Measurements from ENCODE around the gene BCCIP. TPM values are rescaled to one million over a fixed set of nuclear protein-coding genes. Genes with fewer than 3 reads are reported as not detected.

The BCCIP gene
- total RNA-seq, 1 donor from 2014 or later: 36.9 TPM

GRCh38 chr10:125783408-125783807 is 39.9 kb upstream of the BCCIP start:
- intact Hi-C loops (cut with DNase I): no loop called here
- Histone ChIP-seq H3K27ac (no peak overlapping the region), H3K9me3 (no peaks in the 10 kb centered on the region), H3K4me3 (no peak overlapping the region), H3K36me3 (no peaks in the 10 kb centered on the region), H3K4me1 (no peaks in the 10 kb centered on the region), H3K27me3 (no peaks in the 10 kb centered on the region)
- no peak for DNase-seq
- TF ChIP-seq CTCF (IDR thresholded peaks at IDR 0.05): no peak
- ATAC-seq: no peak

- TF ChIP-seq CTCF (IDR thresholded peaks at IDR 0.05): no peak
- Histone ChIP-seq H3K4me1 (no peaks in the 10 kb centered on the region), H3K36me3 (no peaks in the 10 kb centered on the region), H3K27ac (no peak overlapping the region), H3K27me3 (no peaks in the 10 kb centered on the region), H3K9me3 (no peaks in the 10 kb centered on the region), H3K4me3 (no peak overlapping the region)
- intact Hi-C loops (cut with DNase I): no loop called here
- no peak for ATAC-seq
- no peak for DNase-seq
Observed at GRCh38 chr10:125783957-125784356, 39.4 kb upstream of the BCCIP start.

GRCh38 chr10:125785791-125786190 is 37.6 kb upstream of the BCCIP start:
- Histone ChIP-seq H3K27me3 (no peaks in the 10 kb centered on the region), H3K27ac (no peak overlapping the region), H3K4me3 (no peak overlapping the region), H3K4me1 (no peaks in the 10 kb centered on the region), H3K9me3 (no peaks in the 10 kb centered on the region), H3K36me3 (no peaks in the 10 kb centered on the region)
- no peak for TF ChIP-seq CTCF (IDR thresholded peaks at IDR 0.05)
- DNase-seq (no peak), ATAC-seq (no peak)
- intact Hi-C loops (cut with DNase I): no loop called here

GRCh38 chr10:125788156-125789034 is 35.0 kb upstream of the BCCIP start:
- DNase-seq (no peak), ATAC-seq (peak; percentile 25)
- intact Hi-C loops (cut with DNase I): no loop called here
- Histone ChIP-seq H3K4me3 (no peak overlapping the region), H3K27ac (no peak overlapping the region), H3K4me1 (no peaks in the 10 kb centered on the region), H3K36me3 (peaks cover 22% of the 10 kb centered on the region), H3K27me3 (no peaks in the 10 kb centered on the region), H3K9me3 (no peaks in the 10 kb centered on the region)
- TF ChIP-seq CTCF (IDR thresholded peaks at IDR 0.05): no peak

- TF ChIP-seq CTCF (IDR thresholded peaks at IDR 0.05): no peak
- H3K27me3 ChIP-seq: no peaks in the 10 kb centered on the region
- DNase-seq: no peak
- intact Hi-C loops (cut with DNase I): no loop called here
- no peak for ATAC-seq
- peaks cover 54% of the 10 kb centered on the region for H3K36me3 ChIP-seq
- no peaks in the 10 kb centered on the region for H3K9me3 ChIP-seq
- no peaks in the 10 kb centered on the region for H3K4me1 ChIP-seq
- H3K4me3 ChIP-seq: no peak overlapping the region
- no peak overlapping the region for H3K27ac ChIP-seq
Observed at GRCh38 chr10:125792342-125793300, 30.7 kb upstream of the BCCIP start.

Measured in upper lobe of right lung (tissue), 1 donor.